Lung (tissue), 12 donors: ENCODE measurements around the gene AADACL4. TPM values are rescaled to one million over a fixed set of nuclear protein-coding genes. Genes with fewer than 3 reads are reported as not detected.

Source experiments
- ATAC-seq: fragments of 200-7000 bp; cut with Tn5 transposase; one replicate; pipeline ENCODE4 v1.9.1; 2020; ENCODE audit warnings: moderate number of reproducible peaks; ENCODE audit not compliant: insufficient read depth, low FRiP score
- DNase-seq, 3 donors: peaks; one replicate each; pipeline ENCODE4 v3.0.0-alpha.2; 2013 to 2017
- H3K27ac ChIP-seq, 2 donors: one replicate each; pipeline ENCODE4 v1.5.1; 2013; ENCODE audit warnings: mild to moderate bottlenecking in 2 of 2, moderate library complexity in 2 of 2, control low read depth in 1 of 2, inconsistent platforms in 1 of 2, low read depth in 1 of 2, low read length in 1 of 2
- H3K27me3 ChIP-seq, 3 donors: one replicate each; pipeline ENCODE4 v1.5.1; 2013; ENCODE audit warnings: low read length in 2 of 3; ENCODE audit not compliant: control insufficient read depth in 3 of 3, insufficient read depth in 3 of 3
- H3K36me3 ChIP-seq, 4 donors: one replicate each; pipeline ENCODE4 v1.5.1; 2013; ENCODE audit warnings: low read length in 4 of 4, mild to moderate bottlenecking in 1 of 4, moderate library complexity in 1 of 4; ENCODE audit not compliant: control insufficient read depth in 4 of 4, insufficient read depth in 4 of 4
- H3K4me1 ChIP-seq, 5 donors: one replicate each; pipeline ENCODE4 v1.5.1; 2013; ENCODE audit warnings: low read length in 5 of 5, mild to moderate bottlenecking in 2 of 5, moderate library complexity in 1 of 5; ENCODE audit not compliant: control insufficient read depth in 5 of 5, insufficient read depth in 5 of 5
- H3K4me3 ChIP-seq: one replicate; pipeline ENCODE4 v1.5.1; 2013; ENCODE audit warnings: mild to moderate bottlenecking, control low read depth, moderate library complexity
- H3K9ac ChIP-seq, 2 donors: one replicate each; pipeline ENCODE4 v1.5.1; 2013; ENCODE audit warnings: low read length in 2 of 2, control low read depth in 1 of 2; ENCODE audit not compliant: insufficient read depth in 1 of 2
- H3K9me3 ChIP-seq, 4 donors: one replicate each; pipeline ENCODE4 v1.5.1; 2013; ENCODE audit warnings: low read length in 3 of 4, mild to moderate bottlenecking in 1 of 4, moderate library complexity in 1 of 4; ENCODE audit not compliant: control insufficient read depth in 4 of 4, insufficient read depth in 3 of 4
- WGBS, 2 donors: extraction: QIAGEN DNeasy Blood & Tissue Kit; methylation state at CpG; one replicate each; pipeline ENCODE4 v1.1.7; 2013; 5-methylcytosine and 5-hydroxymethylcytosine counted together
- polyA plus RNA-seq, 2 donors: library from polyadenylated mRNA; stranded (reverse); fragments of 200-250 nt; gene quantifications; one replicate each; pipeline ENCODE4 v1.2.1, GENCODE V29; 2013
- total RNA-seq, 2 donors: library from RNA; depleted of rRNA in 1 of 2; stranded (reverse); fragments of >200 nt in 1 of 2; gene quantifications; one replicate each; pipeline ENCODE4 v1.2.1, GENCODE V29; 2014 to 2021
- TF ChIP-seq, protein P1 (sequence below): IDR thresholded peaks from 2 replicates; pipeline ENCODE4 v1.5.1; 2012; ENCODE audit warnings: mild to moderate bottlenecking; ENCODE audit errors: control extremely low read depth, extremely low read depth
- donor health status: control.
- donor health status: control.
- donor health status: Bipolar disorder and iron deficiency.
- donor health status: healthy.
- donor health status: DM: yes; HTN: yes; CAD: no.

AADACL4 gene
- total and polyA plus RNA-seq, 4 donors = not detected

GRCh38 chr1:12618661-12618964 lies 25.3 kb upstream of the AADACL4 start:
- no peak for ATAC-seq
- TF ChIP-seq, protein P1, sequence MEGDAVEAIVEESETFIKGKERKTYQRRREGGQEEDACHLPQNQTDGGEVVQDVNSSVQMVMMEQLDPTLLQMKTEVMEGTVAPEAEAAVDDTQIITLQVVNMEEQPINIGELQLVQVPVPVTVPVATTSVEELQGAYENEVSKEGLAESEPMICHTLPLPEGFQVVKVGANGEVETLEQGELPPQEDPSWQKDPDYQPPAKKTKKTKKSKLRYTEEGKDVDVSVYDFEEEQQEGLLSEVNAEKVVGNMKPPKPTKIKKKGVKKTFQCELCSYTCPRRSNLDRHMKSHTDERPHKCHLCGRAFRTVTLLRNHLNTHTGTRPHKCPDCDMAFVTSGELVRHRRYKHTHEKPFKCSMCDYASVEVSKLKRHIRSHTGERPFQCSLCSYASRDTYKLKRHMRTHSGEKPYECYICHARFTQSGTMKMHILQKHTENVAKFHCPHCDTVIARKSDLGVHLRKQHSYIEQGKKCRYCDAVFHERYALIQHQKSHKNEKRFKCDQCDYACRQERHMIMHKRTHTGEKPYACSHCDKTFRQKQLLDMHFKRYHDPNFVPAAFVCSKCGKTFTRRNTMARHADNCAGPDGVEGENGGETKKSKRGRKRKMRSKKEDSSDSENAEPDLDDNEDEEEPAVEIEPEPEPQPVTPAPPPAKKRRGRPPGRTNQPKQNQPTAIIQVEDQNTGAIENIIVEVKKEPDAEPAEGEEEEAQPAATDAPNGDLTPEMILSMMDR = no peak
- H3K27ac ChIP-seq = peak overlapping the region; percentile 96 to 98
- no peaks in the 10 kb centered on the region for H3K36me3 ChIP-seq
- peak overlapping the region; percentile 45 for H3K4me3 ChIP-seq
- H3K9ac ChIP-seq = no peak overlapping the region
- no peaks in the 10 kb centered on the region for H3K27me3 ChIP-seq
- H3K4me1 ChIP-seq = peaks cover 5 to 45% (median 20%) of the 10 kb centered on the region in 5 donors
- 4 to 5% methylated on average over 6 of the region's 6 CpGs for WGBS, 2 donors
- no peak for DNase-seq
- no peaks in the 10 kb centered on the region for H3K9me3 ChIP-seq

- H3K27ac ChIP-seq = peak overlapping the region; percentile 96 to 98
- no peaks in the 10 kb centered on the region for H3K9me3 ChIP-seq
- DNase-seq (peak; percentile 51 to 62 (median 58)), ATAC-seq (peak; percentile 49)
- peaks cover 2 to 45% (median 20%) of the 10 kb centered on the region in 5 donors for H3K4me1 ChIP-seq
- no peaks in the 10 kb centered on the region for H3K36me3 ChIP-seq
- peak overlapping the region; percentile 30 for H3K4me3 ChIP-seq
- WGBS, 2 donors = 6 to 11% methylated on average over 30 of the region's 30 CpGs
- H3K9ac ChIP-seq = no peak overlapping the region
- H3K27me3 ChIP-seq = no peaks in the 10 kb centered on the region
- TF ChIP-seq, protein P1 = no peak
Observed at GRCh38 chr1:12618965-12619791, 24.7 kb upstream of the AADACL4 start.

DNA sequence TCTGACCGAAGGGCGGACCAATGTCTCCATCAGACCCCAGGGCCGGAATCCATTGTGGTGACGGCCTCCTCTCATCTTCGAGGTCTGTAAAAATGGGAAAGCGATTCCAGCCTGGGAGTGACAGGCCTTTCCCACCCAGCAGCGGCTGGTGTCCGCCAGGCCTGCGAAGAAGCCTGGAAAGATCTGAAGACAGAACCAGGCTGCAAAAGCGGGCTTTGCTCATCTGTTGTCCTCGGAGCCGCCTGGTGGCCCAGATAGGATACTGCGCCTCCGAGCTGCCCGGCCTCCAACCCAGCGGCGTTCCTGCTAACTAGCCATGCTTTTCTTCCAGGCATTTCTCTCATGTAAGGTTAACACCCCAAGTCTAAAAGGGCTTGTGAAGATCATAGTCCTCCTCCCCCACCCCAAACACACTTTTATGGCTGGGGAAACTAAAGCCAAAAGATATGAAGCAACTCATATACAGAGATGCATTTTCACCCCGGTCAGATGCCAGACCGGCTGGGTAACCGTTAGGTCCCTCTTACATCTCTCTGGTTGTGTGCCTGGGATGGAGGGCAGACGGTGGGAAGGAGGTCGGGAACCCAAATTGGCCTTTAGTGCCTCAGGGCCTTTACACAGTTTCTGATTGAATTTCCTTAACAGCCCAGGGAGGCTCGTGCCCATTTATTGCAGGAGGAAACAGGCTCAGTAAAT lies 23.9 kb upstream of the AADACL4 start:
- Histone ChIP-seq H3K36me3 (no peaks in the 10 kb centered on the region), H3K4me3 (no peak overlapping the region), H3K9me3 (no peaks in the 10 kb centered on the region), H3K27me3 (no peaks in the 10 kb centered on the region), H3K9ac (no peak overlapping the region), H3K27ac (peak overlapping the region; percentile 96 to 98), H3K4me1 (peaks cover 0 to 42% (median 18%) of the 10 kb centered on the region in 5 donors)
- 12 to 16% methylated on average over 23 of the region's 23 CpGs for WGBS, 2 donors
- peak; percentile 73 for ATAC-seq
- DNase-seq = peak; percentile 90 to 94 (median 92)
- TF ChIP-seq, protein P1 = peak; percentile 94
